Measurements from ENCODE around the gene RPL12. TPM values are rescaled to one million over a fixed set of nuclear protein-coding genes. Genes with fewer than 3 reads are reported as not detected.

The RPL12 gene
- 2,625 to 2,922 TPM (median 2,778 TPM) in 5 replicates for total RNA-seq (2022; extraction: Qiagen RNA extraction; ENCODE audit: low read depth)

DNA sequence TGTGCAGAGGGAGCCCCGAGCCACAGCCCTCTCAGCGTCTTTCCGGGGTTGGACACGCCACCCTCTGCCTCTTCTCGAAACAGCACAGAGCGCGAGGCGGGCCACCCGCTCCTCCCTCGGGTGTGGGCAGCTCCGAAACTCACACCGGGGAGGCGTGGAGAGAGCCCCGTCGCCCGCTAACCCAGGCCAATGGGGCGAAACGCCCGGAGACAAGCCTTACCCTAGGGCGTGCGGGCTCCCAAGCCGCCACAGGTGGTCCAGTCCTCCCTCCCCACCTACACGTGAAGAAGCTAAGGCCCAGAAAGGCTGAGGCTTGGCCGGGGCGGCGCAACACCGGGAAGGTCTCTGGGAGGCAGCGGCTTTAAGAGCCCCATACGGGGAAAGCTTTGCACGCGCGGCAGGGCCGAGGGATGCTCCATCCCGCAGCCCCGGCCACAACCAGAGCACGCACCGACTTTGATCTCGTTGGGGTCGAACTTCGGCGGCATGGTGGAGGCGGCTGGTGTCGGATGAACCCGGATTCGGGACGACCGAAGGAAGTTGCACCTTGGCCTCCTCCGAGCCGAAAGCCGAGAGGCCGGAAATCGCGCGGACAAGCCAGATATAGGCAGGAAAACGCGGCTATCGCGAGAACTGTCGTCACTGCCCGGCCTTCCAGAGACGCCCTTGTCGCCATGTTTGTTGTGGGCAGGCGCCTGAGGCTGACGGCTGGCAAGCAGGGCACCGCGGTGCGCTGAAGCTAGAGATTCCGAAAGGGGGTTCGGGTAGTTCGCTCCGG is at the start of gene RPL12, which contains the start of gene LRSAM1:
Gene RPL12, minus strand, starts transcription at position 577 of the 778 bp plus-strand sequence. Its CDS starts 89 bp downstream, at position 488.
Gene LRSAM1, plus strand, starts transcription at position 681 of the 778 bp plus-strand sequence. CDS start 3,018 bp downstream, outside the sequence.

DNA sequence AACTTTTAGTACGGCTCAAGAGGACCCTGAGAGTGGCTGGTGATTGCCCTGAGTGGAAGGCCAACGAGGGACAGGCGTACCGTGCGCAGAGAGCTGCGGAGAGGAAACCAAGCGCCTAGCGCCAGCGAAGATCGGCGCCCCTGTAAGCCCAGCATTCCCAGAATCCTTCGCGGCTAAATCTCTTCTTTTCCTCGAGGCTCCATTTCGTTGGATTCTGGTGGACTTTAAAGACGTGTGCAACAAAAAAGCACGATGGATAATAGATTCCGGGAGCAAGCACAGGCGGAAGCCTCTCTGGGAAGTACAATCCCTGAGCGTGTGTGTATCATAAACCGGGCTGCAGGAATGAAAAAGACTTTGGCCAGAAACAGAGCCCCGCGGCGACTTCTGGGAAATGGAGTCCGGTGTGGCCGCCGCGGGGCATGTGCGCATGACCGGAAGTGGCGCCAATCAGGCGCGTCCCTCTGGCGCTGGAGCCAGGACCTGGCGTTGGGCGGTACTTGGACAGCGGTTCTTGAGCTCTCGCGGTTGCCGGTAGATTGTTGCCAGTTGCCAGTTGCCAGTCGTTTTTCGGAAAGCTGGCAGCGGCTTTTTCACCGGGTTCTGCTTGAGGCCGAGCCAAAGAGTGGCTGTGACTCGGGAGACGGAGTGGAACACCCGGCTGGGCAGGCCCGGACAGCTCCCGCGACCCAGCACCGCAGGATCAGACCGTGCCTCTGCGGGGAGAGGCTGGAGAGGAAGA is 27.1 kb downstream of the RPL12 start, which contains the start of gene ZNF79:
Gene ZNF79, plus strand, starts transcription at position 449 of the 742 bp plus-strand sequence. CDS start 406 bp downstream, outside the sequence.

Other genes starting within 250 kb of the RPL12 start
- gene GARNL3, start 186.6 kb downstream of the RPL12 start, total RNA-seq (2022; extraction: Qiagen RNA extraction; ENCODE audit: low read depth): 1.7 to 2.6 TPM (median 2.4 TPM) in 5 replicates
- gene SLC2A8, start 54.2 kb downstream of the RPL12 start, total RNA-seq (2022; extraction: Qiagen RNA extraction; ENCODE audit: low read depth): 10.9 to 15.3 TPM (median 13.8 TPM) in 5 replicates
- gene ZNF79, start 27.0 kb downstream of the RPL12 start, total RNA-seq (2022; extraction: Qiagen RNA extraction; ENCODE audit: low read depth): 5.6 to 7.0 TPM (median 6.5 TPM) in 5 replicates
- gene LRSAM1, start 104 bp upstream of the RPL12 start, total RNA-seq (2022; extraction: Qiagen RNA extraction; ENCODE audit: low read depth): 8.0 to 11.0 TPM (median 10.2 TPM) in 5 replicates
- gene STXBP1, start 160.9 kb upstream of the RPL12 start, total RNA-seq (2022; extraction: Qiagen RNA extraction; ENCODE audit: low read depth): 14.9 to 19.5 TPM (median 17.9 TPM) in 5 replicates